SK-N-SH (cell line): ENCODE results near the gene ZNF519. TPM values are rescaled to one million over a fixed set of nuclear protein-coding genes. Genes with fewer than 3 reads are reported as not detected.
"Not testable (repeated sequence)": the region's sequence is repeated elsewhere in the genome, so short reads cannot be mapped to it uniquely, and the experiment has no call there.

Experiments used
- CTCF ChIA-PET: fragments of 300-600, 350-600 bp; formaldehyde crosslinking; extraction: SDS; loops from one replicate; lab custom pipeline; 2021; lab: Yijun Ruan, JAX
- POLR2A ChIA-PET: fragments of 350-600 bp; sonication (Branson Sonifier 250); formaldehyde crosslinking; extraction: SDS; loops from one replicate; lab custom pipeline; 2020; ENCODE audit warnings: antibody characterized with exemption, inconsistent platforms; lab: Yijun Ruan, JAX
- DNase-seq: peaks from one replicate; pipeline ENCODE4 v3.0.0; 2012
- H2AFZ ChIP-seq: fragments of 200-600 bp; sonication (generic); 2 replicates; pipeline ENCODE4 v1.8.1; 2016; ENCODE audit warnings: antibody characterized with exemption, mild to moderate bottlenecking, low read depth
- H3F3A ChIP-seq: fragments of 200-600 bp; sonication (generic); replicated peaks from 2 replicates; pipeline ENCODE3; 2016; ENCODE audit warnings: antibody characterized with exemption, mild to moderate bottlenecking; ENCODE audit not compliant: insufficient read depth
- H3K27ac ChIP-seq, 2 experiments: fragments of 200-500 bp in 1 of 2; fragments of 200-600 bp in 1 of 2; sonication (Bioruptor generic) in 1 of 2; sonication (generic), shearing (Covaris generic) in 1 of 2; 2 replicates each; pipeline versions ENCODE4 v1.5.1 to v1.6.1; 2014 to 2016; ENCODE audit warnings: low read depth in 2 of 2, inconsistent platforms in 1 of 2, low read length in 1 of 2, mild to moderate bottlenecking in 1 of 2, mixed read lengths in 1 of 2
- H3K27me3 ChIP-seq: fragments of 200-600 bp; sonication (generic), shearing (Covaris generic); 2 replicates; pipeline ENCODE4 v1.6.1; 2016; ENCODE audit warnings: mixed run types; ENCODE audit not compliant: insufficient read depth
- H3K36me3 ChIP-seq, 2 experiments: fragments of 200-500 bp in 1 of 2; fragments of 200-600 bp in 1 of 2; sonication (Bioruptor generic) in 1 of 2; sonication (generic) in 1 of 2; replicated peaks in 1 of 2; 2 replicates each; pipeline versions ENCODE3 to v1.5.1; 2014 to 2016; ENCODE audit warnings: low read length in 1 of 2, mild to moderate bottlenecking in 1 of 2; ENCODE audit not compliant: insufficient read depth in 2 of 2, control insufficient read depth in 1 of 2
- H3K4me1 ChIP-seq, 2 experiments: fragments of 200-500 bp in 1 of 2; fragments of 200-600 bp in 1 of 2; sonication (Bioruptor generic) in 1 of 2; sonication (generic), shearing (Covaris generic) in 1 of 2; 2 replicates each; pipeline versions ENCODE4 v1.5.1 to v1.6.1; 2014 to 2016; ENCODE audit warnings: low read depth in 1 of 2, low read length in 1 of 2, mixed run types in 1 of 2; ENCODE audit not compliant: insufficient read depth in 2 of 2, control insufficient read depth in 1 of 2
- H3K4me2 ChIP-seq: fragments of 200-600 bp; sonication (generic), shearing (Covaris generic); 2 replicates; pipeline ENCODE4 v1.6.1; 2017; ENCODE audit warnings: mixed run types
- H3K4me3 ChIP-seq, 2 experiments: fragments of 200-500 bp in 1 of 2; fragments of 200-600 bp in 1 of 2; sonication (Bioruptor generic) in 1 of 2; sonication (generic), shearing (Covaris generic) in 1 of 2; 2 replicates each; pipeline versions ENCODE4 v1.5.1 to v1.8.1; 2014 to 2016; ENCODE audit warnings: low read depth in 2 of 2, inconsistent platforms in 1 of 2, low read length in 1 of 2, mild to moderate bottlenecking in 1 of 2, mixed read lengths in 1 of 2, moderate library complexity in 1 of 2
- H3K79me2 ChIP-seq: fragments of 200-600 bp; sonication (generic); 2 replicates; pipeline ENCODE4 v1.8.1; 2017; ENCODE audit warnings: mild to moderate bottlenecking; ENCODE audit not compliant: insufficient read depth
- H3K9ac ChIP-seq: fragments of 200-600 bp; sonication (generic); 2 replicates; pipeline ENCODE4 v1.6.1; 2017; ENCODE audit warnings: mixed run types
- H3K9me2 ChIP-seq: fragments of 200-600 bp; sonication (generic); 2 replicates; pipeline ENCODE4 v1.6.1; 2017; ENCODE audit warnings: mixed run types
- H3K9me3 ChIP-seq: fragments of 200-600 bp; sonication (generic); 2 replicates; pipeline ENCODE4 v1.6.1; 2017; ENCODE audit warnings: mixed run types, mild to moderate bottlenecking, moderate library complexity
- H4K20me1 ChIP-seq: fragments of 200-600 bp; sonication (generic); 2 replicates; pipeline ENCODE4 v1.6.1; 2017; ENCODE audit warnings: mild to moderate bottlenecking, mixed run types; ENCODE audit not compliant: insufficient read depth
- CTCF ChIP-seq: fragments of 200-600 bp; sonication (generic); IDR thresholded peaks from 2 replicates; pipeline ENCODE4 v1.6.1; 2017; ENCODE audit warnings: antibody characterized with exemption, mild to moderate bottlenecking, moderate library complexity
- ELF1 ChIP-seq: IDR thresholded peaks from 2 replicates; pipeline ENCODE4 v1.4.0; 2012
- EP300 ChIP-seq, 2 experiments: IDR thresholded peaks; 2 replicates each; pipeline versions ENCODE4 v1.4.0 to v1.6.1; 2012; ENCODE audit warnings: borderline replicate concordance in 1 of 2, low read depth in 1 of 2, low read length in 1 of 2
- FOSL2 ChIP-seq: IDR thresholded peaks from 2 replicates; pipeline ENCODE4 v1.4.0; 2012; ENCODE audit warnings: low read depth, mild to moderate bottlenecking, moderate library complexity, borderline replicate concordance
- GABPA ChIP-seq: IDR thresholded peaks from 2 replicates; pipeline ENCODE4 v1.4.0; 2012; ENCODE audit warnings: low read depth, mild to moderate bottlenecking
- GATA2 ChIP-seq: sonication (generic); formaldehyde crosslinking; IDR thresholded peaks from 2 replicates; pipeline ENCODE4 v1.5.0; 2020; ENCODE audit warnings: mild to moderate bottlenecking, missing genetic modification reagents
- MAX ChIP-seq: IDR thresholded peaks from 2 replicates; pipeline ENCODE4 v1.4.0; 2012; ENCODE audit warnings: low read depth
- MEF2A ChIP-seq: IDR thresholded peaks from 2 replicates; pipeline ENCODE4 v1.4.0; 2012; ENCODE audit warnings: low read depth, borderline replicate concordance
- NFIC ChIP-seq: IDR thresholded peaks from 2 replicates; pipeline ENCODE4 v1.4.0; 2012; ENCODE audit warnings: borderline replicate concordance
- NRF1 ChIP-seq: IDR thresholded peaks from 2 replicates; pipeline ENCODE4 v1.6.1; 2012; ENCODE audit warnings: low read depth, mild to moderate bottlenecking, low read length
- PBX3 ChIP-seq: IDR thresholded peaks from 2 replicates; pipeline ENCODE4; 2012
- WGBS: methylation state at CpG from one replicate; pipeline ENCODE4 v1.1.6; 2017; ENCODE audit warnings: low lambda C conversion rate; 5-methylcytosine and 5-hydroxymethylcytosine counted together
- polyA plus RNA-seq, 3 experiments: library from polyadenylated mRNA; depleted of rRNA; stranded (reverse); fragments of >200 nt; gene quantifications; 2 replicates each; pipeline ENCODE4 v1.2.3, GENCODE V29; 2012

The ZNF519 gene
- polyA plus RNA-seq, 1 of the 3 experiments (the other 2 are of a cell fraction) = 3.2 TPM

- H3K4me2 ChIP-seq, POLR2A ChIA-PET, H2AFZ ChIP-seq, H3K27me3 ChIP-seq, H3K36me3 ChIP-seq, H4K20me1 ChIP-seq, H3K9me2 ChIP-seq, H3K4me3 ChIP-seq, H3K9ac ChIP-seq, H3K9me3 ChIP-seq, H3F3A ChIP-seq, H3K79me2 ChIP-seq, DNase-seq, H3K4me1 ChIP-seq, H3K27ac ChIP-seq: not testable (repeated sequence)
- CTCF ChIA-PET = interaction anchor here (1.1 kb wide), 2 partner anchors 59 to 322 kb away, joined by 3 read pairs; partner anchors contain the start of gene MC5R
- WGBS = 46% methylated on average over 11 of the region's 19 CpGs
Measured at GRCh38 chr18:14145581-14146338, 13.5 kb upstream of the ZNF519 start.

GRCh38 chr18:14145021-14145420, 12.8 kb upstream of the ZNF519 start:
- H3K9me3 ChIP-seq = not testable (repeated sequence)

GRCh38 chr18:14144628-14144895, 12.3 kb upstream of the ZNF519 start:
- H3K4me1 ChIP-seq = no peaks in the 10 kb centered on the region
- no peak for DNase-seq
- POLR2A ChIA-PET = no interaction called here
- H3K4me3 ChIP-seq = no peak overlapping the region
- CTCF ChIA-PET = no interaction called here
- WGBS = 77% methylated on average over 4 of the region's 6 CpGs
- H3K9me2 ChIP-seq = no peaks in the 10 kb centered on the region
- H3K9me3 ChIP-seq = no peaks in the 10 kb centered on the region
- H3K9ac ChIP-seq = no peak overlapping the region
- H3K36me3 ChIP-seq = no peaks in the 10 kb centered on the region
- no peak overlapping the region for H3K27ac ChIP-seq
- no peak overlapping the region for H3K4me2 ChIP-seq
- no peak overlapping the region for H2AFZ ChIP-seq
- H4K20me1 ChIP-seq = no peaks in the 10 kb centered on the region
- H3F3A ChIP-seq = no peaks in the 10 kb centered on the region
- H3K27me3 ChIP-seq = 0 out of 2 replicates have a peak, but pooled peaks cover 4% of the 10 kb centered on the region
- no peaks in the 10 kb centered on the region for H3K79me2 ChIP-seq
- no peak for TF ChIP-seq CTCF
- TF ChIP-seq NFIC = no peak
- TF ChIP-seq EP300 (IDR thresholded peaks at IDR 0.05; ENCODE audit: borderline replicate concordance in 1 of 2, low read depth in 1 of 2, low read length in 1 of 2) = no peak
- no peak for TF ChIP-seq NRF1
- no peak for TF ChIP-seq MAX
- no peak for TF ChIP-seq ELF1
- TF ChIP-seq MEF2A = no peak
- no peak for TF ChIP-seq GATA2 (CRISPR knock-in tag)
- no peak for TF ChIP-seq GABPA
- no peak for TF ChIP-seq PBX3
- no peak for TF ChIP-seq FOSL2

More at GRCh38 chr18:14145021-14145420, 12.8 kb upstream of the ZNF519 start:
- POLR2A ChIA-PET, H3F3A ChIP-seq, H3K4me1 ChIP-seq, H3K4me3 ChIP-seq, H3K9ac ChIP-seq, H3K36me3 ChIP-seq, CTCF ChIA-PET, H3K27me3 ChIP-seq, DNase-seq, H4K20me1 ChIP-seq, H3K27ac ChIP-seq, H3K9me2 ChIP-seq, H3K79me2 ChIP-seq, H3K4me2 ChIP-seq, H2AFZ ChIP-seq: not testable (repeated sequence)
- 40% methylated on average over 1 of the region's 6 CpGs for WGBS

GRCh38 chr18:14143871-14144627, 11.8 kb upstream of the ZNF519 start:
- H3K27me3 ChIP-seq, POLR2A ChIA-PET, H3K9me3 ChIP-seq, H3K9me2 ChIP-seq, H3K4me3 ChIP-seq, H3K36me3 ChIP-seq, H3K9ac ChIP-seq, H3K4me1 ChIP-seq, H3K27ac ChIP-seq, CTCF ChIA-PET, H3K79me2 ChIP-seq, H4K20me1 ChIP-seq, H3F3A ChIP-seq, DNase-seq, H2AFZ ChIP-seq, H3K4me2 ChIP-seq: not testable (repeated sequence)
- 58% methylated on average over 3 of the region's 16 CpGs for WGBS
